Aorta (tissue), 5 donors: ENCODE data around the gene USP11. TPM values are rescaled to one million over a fixed set of nuclear protein-coding genes. Genes with fewer than 3 reads are reported as not detected.

Experiments
- ATAC-seq: fragments of 200-7000 bp; cut with Tn5 transposase; one replicate; pipeline ENCODE4 v1.9.1; 2022; ENCODE audit warnings: moderate library complexity; ENCODE audit not compliant: low FRiP score
- DNase-seq, 2 donors: peaks; one replicate each; pipeline ENCODE4 v3.0.0-alpha.2; 2020
- H3K27ac ChIP-seq, 2 donors: one replicate each; pipeline ENCODE4 v1.5.1; 2013; ENCODE audit warnings: low read length in 2 of 2, mild to moderate bottlenecking in 2 of 2, moderate library complexity in 2 of 2, control low read depth in 1 of 2, inconsistent platforms in 1 of 2, low read depth in 1 of 2
- H3K27me3 ChIP-seq, 2 donors: one replicate each; pipeline ENCODE4 v1.6.1; 2013; ENCODE audit warnings: control low read depth in 1 of 2, low read length in 1 of 2, mild to moderate bottlenecking in 1 of 2, moderate library complexity in 1 of 2; ENCODE audit not compliant: insufficient read depth in 2 of 2, control insufficient read depth in 1 of 2
- H3K36me3 ChIP-seq, 2 donors: one replicate each; pipeline ENCODE4 v1.6.1; 2013; ENCODE audit warnings: control low read depth in 1 of 2, low read length in 1 of 2, mild to moderate bottlenecking in 1 of 2; ENCODE audit not compliant: insufficient read depth in 2 of 2, control insufficient read depth in 1 of 2
- H3K4me1 ChIP-seq, 2 donors: one replicate each; pipeline ENCODE4 v1.6.1; 2013; ENCODE audit warnings: low read length in 2 of 2, control low read depth in 1 of 2, mild to moderate bottlenecking in 1 of 2, moderate library complexity in 1 of 2; ENCODE audit not compliant: insufficient read depth in 2 of 2, control insufficient read depth in 1 of 2
- H3K4me3 ChIP-seq, 2 donors: one replicate each; pipeline ENCODE4 v1.5.1; 2013; ENCODE audit warnings: low read length in 2 of 2, control low read depth in 1 of 2, mild to moderate bottlenecking in 1 of 2
- H3K9me3 ChIP-seq: one replicate; pipeline ENCODE4 v1.6.1; 2013; ENCODE audit warnings: mild to moderate bottlenecking, low read length; ENCODE audit not compliant: control insufficient read depth
- WGBS, 2 donors: extraction: QIAGEN DNeasy Blood & Tissue Kit; methylation state at CpG; one replicate each; pipeline ENCODE4 v1.1.7; 2013; 5-methylcytosine and 5-hydroxymethylcytosine counted together
- intact Hi-C, 2 donors: fragments of 100-400 bp; cut with DNase I; formaldehyde crosslinking; loops; one replicate each; pipeline versions ENCODE4 v1.14.2 to v1.15.0; 2022
- long read RNA-seq, 2 donors: library from polyadenylated mRNA; unstranded; transcript quantifications; one replicate each; pipeline ENCODE4 v2.0.0, GENCODE V29; 2020 to 2021
- polyA plus RNA-seq, 2 donors: library from polyadenylated mRNA; stranded (reverse); fragments of 200-250 nt; gene quantifications; one replicate each; pipeline ENCODE4 v1.2.3, GENCODE V29; 2013
- total RNA-seq, 2 donors: library from RNA; stranded (reverse); fragmentation: NEBNext Ultra II Directional; extraction: Animal tissue kit (Norgen Biotek cat#: 25700); gene quantifications; one replicate each; pipeline ENCODE4 v1.2.1, GENCODE V29; 2021
- donor health status: healthy with polysubstance abuse.
- donor health status: Bipolar disorder and iron deficiency.
- donor health status: DM: no; HTN: no; CAD: no.
- donor health status: DM: no; HTN: no; CAD: no.
- donor health status: DM: yes; HTN: yes; CAD: no.

The USP11 gene
- total RNA-seq = 10 to 100 TPM; 68.9 to 90.3 TPM
- 10 to 100 TPM; 15.3 to 79.0 TPM for polyA plus RNA-seq
- long read RNA-seq, donor 1, transcript USP11-204 (21 exons, 3,515 nt) = major isoform, 221 of 384 reads
- long read RNA-seq, donor 1, partial matches to known transcripts = 73 of 384 reads
- long read RNA-seq, donor 1, other reads (novel, unspliced or antisense) = 90 of 384 reads
- long read RNA-seq, donor 2, transcript USP11-204 (21 exons, 3,515 nt) = major isoform, 19 of 57 reads
- long read RNA-seq, donor 2, partial matches to known transcripts = 25 of 57 reads
- long read RNA-seq, donor 2, other reads (novel, unspliced or antisense) = 13 of 57 reads

DNA sequence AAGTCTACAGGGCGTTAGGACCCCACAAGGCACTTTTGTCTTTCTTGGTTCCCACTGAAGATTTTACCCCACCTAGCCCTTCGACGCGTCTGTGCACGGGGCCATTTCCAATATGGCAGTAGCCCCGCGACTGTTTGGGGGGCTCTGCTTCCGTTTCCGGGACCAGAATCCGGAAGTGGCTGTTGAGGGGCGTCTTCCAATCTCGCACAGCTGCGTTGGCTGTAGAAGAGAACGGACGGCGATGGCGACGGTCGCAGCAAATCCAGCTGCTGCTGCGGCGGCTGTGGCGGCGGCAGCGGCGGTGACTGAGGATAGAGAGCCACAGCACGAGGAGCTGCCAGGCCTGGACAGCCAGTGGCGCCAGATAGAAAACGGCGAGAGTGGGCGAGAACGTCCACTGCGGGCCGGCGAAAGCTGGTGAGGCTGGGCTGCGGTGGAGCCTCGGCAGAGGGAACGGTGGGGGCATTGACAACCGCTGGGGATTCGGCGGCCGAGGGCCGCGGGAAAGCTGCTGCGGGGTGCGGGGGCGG, at the start of gene USP11:
USP11 (plus strand) TSS at position 207 of the 530 bp plus-strand sequence; CDS start at position 242, 35 bp downstream.
- no peaks in the 10 kb centered on the region for H3K27me3 ChIP-seq
- WGBS, 2 donors = 1 to 17% methylated on average over 46 of the region's 46 CpGs
- H3K4me3 ChIP-seq = peak within 1 kb of the TSS; percentile 45 to 82
- ATAC-seq = peak; percentile 71
- no peak for DNase-seq
- H3K36me3 ChIP-seq = no peaks in the 10 kb centered on the region
- intact Hi-C loops = loop anchor here in 1 of 2 donors (1.0 to 5.0 kb wide), 2 partner anchors 15 to 129 kb away; partner anchors contain the start of gene CDK16
- no peaks in the 10 kb centered on the region for H3K9me3 ChIP-seq
- H3K4me1 ChIP-seq = no peaks in the 10 kb centered on the region
- H3K27ac ChIP-seq = peak within 1 kb of the TSS; percentile 58 to 99

DNA sequence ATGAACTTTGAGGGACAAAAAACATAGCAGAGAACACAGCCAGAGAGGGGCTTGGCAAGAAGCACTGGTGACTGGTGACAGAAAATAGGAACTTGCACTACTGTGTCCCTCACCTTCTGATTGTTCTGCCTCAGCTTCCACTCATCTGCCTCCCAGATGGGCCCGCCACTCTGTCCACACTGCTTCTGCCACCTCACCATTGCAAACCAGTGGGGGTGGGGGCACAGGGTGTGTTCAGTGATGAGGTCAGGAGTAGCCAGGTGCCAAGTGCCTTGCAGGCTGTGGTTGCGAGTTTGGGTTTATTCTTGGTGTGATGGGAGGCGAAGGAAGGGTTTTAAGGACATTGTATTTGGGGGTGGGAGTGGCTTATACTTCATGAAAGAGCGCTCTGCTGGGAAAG, 48.3 kb upstream of the USP11 start:
- H3K4me3 ChIP-seq = no peak overlapping the region
- intact Hi-C loops = no loop called here
- no peaks in the 10 kb centered on the region for H3K27me3 ChIP-seq
- ATAC-seq (no peak), DNase-seq (peak; percentile 26 to 35)
- no peak overlapping the region for H3K27ac ChIP-seq
- peaks cover 0 to 11% of the 10 kb centered on the region in 2 donors for H3K36me3 ChIP-seq
- H3K4me1 ChIP-seq = no peaks in the 10 kb centered on the region
- 84 to 86% methylated on average over 4 of the region's 4 CpGs for WGBS, 2 donors
- H3K9me3 ChIP-seq = no peaks in the 10 kb centered on the region

- DNase-seq (peak; percentile 30 to 74), ATAC-seq (peak; percentile 30)
- H3K4me1 ChIP-seq = no peaks in the 10 kb centered on the region
- no peak overlapping the region for H3K27ac ChIP-seq
- H3K4me3 ChIP-seq = no peak overlapping the region
- H3K27me3 ChIP-seq = no peaks in the 10 kb centered on the region
- no peaks in the 10 kb centered on the region for H3K9me3 ChIP-seq
- 82 to 91% methylated on average over 17 of the region's 17 CpGs for WGBS, 2 donors
- peaks cover 0 to 11% of the 10 kb centered on the region in 2 donors for H3K36me3 ChIP-seq
- intact Hi-C loops = no loop called here
Measured at GRCh38 chrX:47185241-47185640, 47.6 kb upstream of the USP11 start.

GRCh38 chrX:47186096-47186740, 46.6 kb upstream of the USP11 start:
- intact Hi-C loops = no loop called here
- H3K27me3 ChIP-seq = no peaks in the 10 kb centered on the region
- ATAC-seq (no peak), DNase-seq (peak; percentile 29 to 58)
- H3K36me3 ChIP-seq = peaks cover 0 to 11% of the 10 kb centered on the region in 2 donors
- H3K4me1 ChIP-seq = no peaks in the 10 kb centered on the region
- H3K9me3 ChIP-seq = no peaks in the 10 kb centered on the region
- no peak overlapping the region for H3K27ac ChIP-seq
- H3K4me3 ChIP-seq = no peak overlapping the region
- 83 to 85% methylated on average over 27 of the region's 27 CpGs for WGBS, 2 donors

- intact Hi-C loops = no loop called here
- Histone ChIP-seq H3K27ac (no peak overlapping the region), H3K36me3 (peaks cover 0 to 11% of the 10 kb centered on the region in 2 donors), H3K4me1 (no peaks in the 10 kb centered on the region), H3K4me3 (no peak overlapping the region), H3K9me3 (no peaks in the 10 kb centered on the region), H3K27me3 (no peaks in the 10 kb centered on the region)
- 70 to 72% methylated on average over 4 of the region's 4 CpGs for WGBS, 2 donors
- DNase-seq (peak; percentile 27 to 42), ATAC-seq (no peak)
Measured at GRCh38 chrX:47187106-47187677, 45.6 kb upstream of the USP11 start.

DNA sequence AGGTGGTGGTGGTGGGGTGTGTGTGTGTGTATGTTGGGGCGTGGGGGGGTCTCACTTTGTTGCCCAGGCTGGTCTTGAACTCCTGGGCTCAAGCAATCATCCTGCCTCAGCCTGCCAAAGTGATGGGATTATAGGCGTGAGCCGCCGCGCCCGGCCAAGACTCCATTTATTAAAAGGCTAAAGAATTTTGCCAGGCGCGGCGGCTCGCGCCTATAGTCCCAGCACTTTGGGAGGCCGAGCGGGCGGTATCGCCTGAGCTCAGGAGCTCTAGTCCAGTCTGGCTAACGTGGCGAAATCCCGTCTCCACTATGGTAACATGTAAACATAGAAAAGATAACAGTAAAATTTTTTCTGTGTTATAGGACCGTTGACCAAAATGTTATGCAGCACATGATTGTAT, 42.9 kb upstream of the USP11 start:
- intact Hi-C loops = loop anchor here (2.0 to 10.0 kb wide), 3 partner anchors 192 to 835 kb away; no protein-coding TSS in a partner anchor
- Histone ChIP-seq H3K27me3 (no peaks in the 10 kb centered on the region), H3K4me3 (no peak overlapping the region), H3K36me3 (peaks cover 0 to 11% of the 10 kb centered on the region in 2 donors), H3K4me1 (no peaks in the 10 kb centered on the region), H3K9me3 (no peaks in the 10 kb centered on the region), H3K27ac (no peak overlapping the region)
- peak; percentile 21 to 23 for DNase-seq
- no peak for ATAC-seq
- WGBS, 2 donors = 51 to 53% methylated on average over 19 of the region's 19 CpGs

GRCh38 chrX:47190445-47191269, 42.2 kb upstream of the USP11 start:
- ATAC-seq = peak; percentile 85
- WGBS, 2 donors = 2 to 15% methylated on average over 40 of the region's 40 CpGs
- no peak overlapping the region for H3K27ac ChIP-seq

DNA sequence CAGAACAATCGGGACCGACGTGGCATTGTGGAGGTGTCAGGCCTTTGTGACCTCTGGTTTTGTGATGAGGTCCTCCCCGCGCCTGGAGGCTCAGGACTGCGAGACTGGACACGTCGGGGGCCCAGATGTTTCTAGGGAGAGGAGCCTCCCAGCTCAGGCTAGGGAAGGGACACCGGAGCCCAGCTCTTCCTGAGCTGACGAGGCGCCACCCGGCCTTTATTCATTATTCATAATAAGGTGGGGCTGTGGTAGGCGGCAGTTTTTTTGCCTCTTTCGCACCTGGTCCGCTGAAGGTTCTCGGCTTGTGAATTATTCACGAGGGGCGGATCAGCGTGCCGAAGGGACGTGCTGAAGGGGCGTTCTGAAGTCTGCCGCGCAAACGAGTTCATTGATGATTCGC, 41.5 kb upstream of the USP11 start:
- no peaks in the 10 kb centered on the region for H3K4me1 ChIP-seq
- intact Hi-C loops = loop anchor here (2.0 to 10.0 kb wide), 3 partner anchors 191 to 833 kb away; no protein-coding TSS in a partner anchor
- no peaks in the 10 kb centered on the region for H3K36me3 ChIP-seq
- H3K27ac ChIP-seq = no peak overlapping the region
- H3K4me3 ChIP-seq = no peak overlapping the region
- ATAC-seq = no peak
- 24 to 40% methylated on average over 26 of the region's 26 CpGs for WGBS, 2 donors
- DNase-seq = peak in 1 of 2 donors; percentile 48
- no peaks in the 10 kb centered on the region for H3K27me3 ChIP-seq
- H3K9me3 ChIP-seq = no peaks in the 10 kb centered on the region

More at GRCh38 chrX:47190445-47191269, 42.2 kb upstream of the USP11 start:
- intact Hi-C loops = loop anchor here (2.0 to 10.0 kb wide), 3 partner anchors 192 to 834 kb away; no protein-coding TSS in a partner anchor
- peak overlapping the region; percentile 16 to 47 for H3K4me3 ChIP-seq
- peak; percentile 91 to 95 for DNase-seq
- no peaks in the 10 kb centered on the region for H3K9me3 ChIP-seq
- H3K36me3 ChIP-seq = peaks cover 0 to 4% of the 10 kb centered on the region in 2 donors
- H3K27me3 ChIP-seq = no peaks in the 10 kb centered on the region
- no peaks in the 10 kb centered on the region for H3K4me1 ChIP-seq
